ENCODE data around the gene HDAC4. TPM values are rescaled to one million over a fixed set of nuclear protein-coding genes. Genes with fewer than 3 reads are reported as not detected.

Gene HDAC4
- total and polyA plus RNA-seq, 2 of the 8 experiments (the other 6 are each of a cell fraction or from before 2014, with no cell fraction given) = 15.4 to 31.5 TPM

- Histone ChIP-seq H2AK5ac (ENCODE audit: low read depth, low read length) (no peak overlapping the region; the same call in 1 of the 2 replicates), H3K79me2 (ENCODE audit: control insufficient read depth in 1 of 2, insufficient read depth in 2 of 2, low read length in 2 of 2) (peaks cover 3 to 72% of the 10 kb centered on the region in 2 experiments; a peak in 2 of 4 replicates), H2BK15ac (ENCODE audit: low read length) (no peak overlapping the region), H2BK5ac (ENCODE audit: low read depth, low read length) (peak overlapping the region; percentile 44; the same call in 1 of the 2 replicates), H3K79me1 (ENCODE audit: low read depth, low read length) (peaks cover 28% of the 10 kb centered on the region), H3K9ac (replicated peaks in 1 of 4; ENCODE audit: extremely low read depth in 1 of 4, low read depth in 3 of 4, low read length in 3 of 4) (no peak overlapping the region), H3K9me3 (ENCODE audit: insufficient read depth in 2 of 2, low read depth in 1 of 2, low read length in 1 of 2) (no peaks in the 10 kb centered on the region), H2BK20ac (ENCODE audit: low read length) (no peak overlapping the region), H3K27ac (ENCODE audit: low read depth, low read length) (no peak overlapping the region), H3K4me2 (ENCODE audit: insufficient read depth in 1 of 2, low read depth in 2 of 2, low read length in 2 of 2) (no peak overlapping the region), H3K27me3 (replicated peaks in 1 of 4; ENCODE audit: control insufficient read depth in 3 of 4, extremely low read depth in 1 of 4, insufficient read depth in 3 of 4, low read length in 3 of 4) (no peaks in the 10 kb centered on the region), H3K4ac (replicated peaks; ENCODE audit: insufficient read length, low read depth, low read length) (no peak overlapping the region), H3K56ac (replicated peaks; ENCODE audit: insufficient read length, low read depth, low read length) (no peak overlapping the region), H3K36me3 (ENCODE audit: control insufficient read depth in 2 of 4, insufficient read depth in 4 of 4, low read length in 3 of 4) (no peaks in the 10 kb centered on the region), H4K5ac (ENCODE audit: insufficient read length, low read depth, low read length) (no peak overlapping the region), H2BK12ac (ENCODE audit: low read depth, low read length) (no peak overlapping the region; the same call in 1 of the 2 replicates), H3K14ac (ENCODE audit: insufficient read length) (no peak overlapping the region), H3K23me2 (ENCODE audit: low read depth, low read length) (0 out of 2 replicates have a peak, but pooled peaks cover 2% of the 10 kb centered on the region), H3K4me3 (ENCODE audit: extremely low read depth in 1 of 4, insufficient read depth in 2 of 4, low read depth in 3 of 4, low read length in 4 of 4) (no peak overlapping the region), H3K23ac (ENCODE audit: insufficient read length) (no peak overlapping the region), H4K8ac (ENCODE audit: extremely low read depth, insufficient read depth, low read length) (no peak overlapping the region), H2AFZ (ENCODE audit: low read length) (no peak overlapping the region), H4K20me1 (replicated peaks in 1 of 2; ENCODE audit: control insufficient read depth in 1 of 2, insufficient read depth in 2 of 2, low read length in 2 of 2) (peaks cover 17 to 20% of the 10 kb centered on the region in 2 experiments), H3K4me1 (replicated peaks in 1 of 4; ENCODE audit: control insufficient read depth in 3 of 4, insufficient read depth in 4 of 4, low read length in 3 of 4) (peaks cover 0 to 6% (median 1%) of the 10 kb centered on the region in 4 experiments; a peak in 1 of 7 replicates), H4K91ac (replicated peaks; ENCODE audit: insufficient read length, low read length) (no peak overlapping the region), H3K18ac (ENCODE audit: extremely low read depth, low read length) (no peak overlapping the region; the same call in 1 of the 2 replicates), H2BK120ac (replicated peaks; ENCODE audit: low read depth, low read length) (no peak overlapping the region)
- FAIRE-seq (no peak), DNase-seq (ENCODE audit: low read depth in 1 of 2, low spot score in 2 of 2) (no peak)
- TF ChIP-seq E2F6 (IDR thresholded peaks at IDR 0.05) (peak; percentile 71; the same call in 1 of the 2 replicates), MAX (IDR thresholded peaks at IDR 0.05) (peak; percentile 30; the same call in 1 of the 2 replicates), RBBP5 (IDR thresholded peaks at IDR 0.05; ENCODE audit: borderline replicate concordance, low read depth, low read length) (no peak), CEBPB (IDR thresholded peaks at IDR 0.05; ENCODE audit: low read depth, low read length) (no peak), BACH1 (IDR thresholded peaks at IDR 0.05; ENCODE audit: low read length) (no peak), CHD2 (IDR thresholded peaks at IDR 0.05; ENCODE audit: low read length) (no peak)
- ChIA-PET POLR2A (ENCODE audit: partially characterized antibody) (interaction anchor here (1.4 kb wide), 1 partner anchor 16 kb away, joined by 3 read pairs; no protein-coding TSS in a partner anchor), CTCF (ENCODE audit: partially characterized antibody) (interaction anchor here (0.9 to 6.8 kb wide), 6 partner anchors 10 to 745 kb away, joined by 3 to 44 read pairs (median 3); no protein-coding TSS in a partner anchor)
- 83% methylated on average over 29 of the region's 31 CpGs; no CpG with 5 or more reads in 1 of the 2 experiments for WGBS, 2 experiments (ENCODE audit: extremely low coverage in 1 of 2, insufficient coverage in 1 of 2, insufficient read length in 1 of 2, insufficient replicate concordance in 2 of 2, low coverage in 1 of 2, low lambda C conversion rate in 2 of 2, missing lambda C conversion rate in 1 of 2)
These were observed 124.7 kb downstream of the HDAC4 start for GRCh38 chr2:239275847-239276831.

All from H1 (cell line).